CD14-positive monocyte (primary cell): ENCODE results near the gene DLGAP1. TPM values are rescaled to one million over a fixed set of nuclear protein-coding genes. Genes with fewer than 3 reads are reported as not detected.

Experiments used
- DNase-seq, 3 donors: peaks; one replicate each; pipeline ENCODE4 v3.0.0-alpha.2; 2011 to 2022
- H2AFZ ChIP-seq: 2 replicates; pipeline ENCODE4 v1.6.0; 2012; ENCODE audit warnings: mild to moderate bottlenecking, low read depth, low read length, inconsistent platforms; ENCODE audit not compliant: insufficient read depth, poor library complexity, severe bottlenecking
- H3K27ac ChIP-seq, 2 donors: 1 replicate in 1 of 2; 2 replicates in 1 of 2; pipeline ENCODE4 v1.5.1; 2012 to 2013; ENCODE audit warnings: low read length in 2 of 2, control low read depth in 1 of 2, inconsistent platforms in 1 of 2, low read depth in 1 of 2, mild to moderate bottlenecking in 1 of 2
- H3K27me3 ChIP-seq, 2 donors: one replicate each; pipeline versions ENCODE4 v1.6.0 to v1.6.1; 2011 to 2013; ENCODE audit warnings: low read length in 2 of 2; ENCODE audit not compliant: control insufficient read depth in 2 of 2, insufficient read depth in 2 of 2
- H3K36me3 ChIP-seq, 2 donors: replicated peaks in 1 of 2; 1 replicate in 1 of 2; 2 replicates in 1 of 2; pipeline versions ENCODE4 v1.5.1 to v1.6.1; 2012 to 2013; ENCODE audit warnings: low read length in 2 of 2, control low read depth in 1 of 2, inconsistent platforms in 1 of 2, mild to moderate bottlenecking in 1 of 2; ENCODE audit not compliant: insufficient read depth in 2 of 2, control insufficient read depth in 1 of 2
- H3K4me1 ChIP-seq, 2 donors: 1 replicate in 1 of 2; 2 replicates in 1 of 2; pipeline versions ENCODE4 v1.5.1 to v1.6.1; 2012 to 2013; ENCODE audit warnings: low read length in 2 of 2, control low read depth in 1 of 2, inconsistent platforms in 1 of 2, mild to moderate bottlenecking in 1 of 2, moderate library complexity in 1 of 2; ENCODE audit not compliant: insufficient read depth in 2 of 2, control insufficient read depth in 1 of 2
- H3K4me2 ChIP-seq: replicated peaks from 2 replicates; pipeline ENCODE3; 2012; ENCODE audit warnings: low read length, moderate library complexity, mild to moderate bottlenecking; ENCODE audit not compliant: poor library complexity, severe bottlenecking; ENCODE audit errors: extremely low read depth
- H3K4me3 ChIP-seq, 3 experiments: fragments of 200-600 bp in 1 of 3; sonication (generic) in 1 of 3; replicated peaks in 1 of 3; 1 replicate in 2 of 3; 2 replicates in 1 of 3; pipeline ENCODE4 v1.5.1; 2011 to 2013; ENCODE audit warnings: low read length in 3 of 3, mild to moderate bottlenecking in 3 of 3, control low read depth in 2 of 3, low read depth in 2 of 3, inconsistent platforms in 1 of 3, moderate library complexity in 1 of 3
- H3K79me2 ChIP-seq: 2 replicates; pipeline ENCODE4 v1.6.0; 2012; ENCODE audit warnings: mild to moderate bottlenecking, control low read depth, inconsistent platforms, low read length, moderate library complexity; ENCODE audit not compliant: insufficient read depth
- H3K9ac ChIP-seq: 2 replicates; pipeline ENCODE4 v1.6.0; 2017; ENCODE audit warnings: low read length, mild to moderate bottlenecking; ENCODE audit not compliant: insufficient read depth, poor library complexity, severe bottlenecking
- H3K9me3 ChIP-seq, 2 donors: replicated peaks in 1 of 2; 1 replicate in 1 of 2; 2 replicates in 1 of 2; pipeline versions ENCODE4 v1.5.1 to v1.6.1; 2012 to 2013; ENCODE audit warnings: low read length in 2 of 2, control low read depth in 1 of 2; ENCODE audit not compliant: control insufficient read depth in 1 of 2, insufficient read depth in 1 of 2
- H4K20me1 ChIP-seq: 2 replicates; pipeline ENCODE4 v1.6.0; 2012; ENCODE audit warnings: mild to moderate bottlenecking, low read length, control low read depth, moderate library complexity; ENCODE audit not compliant: insufficient read depth
- H3K27ac Mint-ChIP-seq, 7 donors: one replicate each; pipeline ENCODE4 v1.8.0; 2020; ENCODE audit warnings: mild to moderate bottlenecking in 7 of 7, mixed read lengths in 7 of 7, moderate library complexity in 6 of 7, inconsistent platforms in 2 of 7
- H3K27me3 Mint-ChIP-seq, 3 donors: one replicate each; pipeline ENCODE4 v1.8.0; 2021 to 2022; ENCODE audit warnings: low read depth in 3 of 3, mild to moderate bottlenecking in 3 of 3, mixed read lengths in 3 of 3, moderate library complexity in 3 of 3, inconsistent platforms in 1 of 3
- H3K36me3 Mint-ChIP-seq, 2 donors: one replicate each; pipeline ENCODE4 v1.8.0; 2020; ENCODE audit warnings: mixed read lengths in 2 of 2, inconsistent platforms in 1 of 2, mild to moderate bottlenecking in 1 of 2
- H3K4me1 Mint-ChIP-seq: one replicate; pipeline ENCODE4 v1.8.0; 2020; ENCODE audit warnings: mild to moderate bottlenecking, mixed read lengths
- H3K4me3 Mint-ChIP-seq, 2 donors: one replicate each; pipeline ENCODE4 v1.8.0; 2020; ENCODE audit warnings: mild to moderate bottlenecking in 2 of 2, mixed read lengths in 2 of 2, moderate library complexity in 1 of 2
- H3K9me3 Mint-ChIP-seq, 7 donors: one replicate each; pipeline ENCODE4 v1.8.0; 2020 to 2022; ENCODE audit warnings: mixed read lengths in 7 of 7, mild to moderate bottlenecking in 6 of 7, moderate library complexity in 6 of 7, inconsistent platforms in 2 of 7
- CTCF ChIP-seq: fragments of 200-600 bp; IDR thresholded peaks from one replicate; pipeline ENCODE4 v1.8.0; 2022; ENCODE audit warnings: antibody characterized with exemption, mild to moderate bottlenecking
- WGBS: methylation state at CpG from one replicate; pipeline ENCODE4 v1.1.5; 2013; ENCODE audit warnings: missing lambda C conversion rate; ENCODE audit not compliant: insufficient coverage; 5-methylcytosine and 5-hydroxymethylcytosine counted together
- intact Hi-C, 2 donors: fragments of 100-400 bp; cut with micrococcal nuclease; formaldehyde crosslinking; loops; one replicate each; pipeline versions ENCODE4 v1.15.0 to v1.15.1; 2023
- polyA plus RNA-seq, 3 donors: library from polyadenylated mRNA; depleted of rRNA in 1 of 3; unstranded in 2 of 3; stranded (reverse) in 1 of 3; fragments of 300-500 nt in 2 of 3; fragments of >200 nt in 1 of 3; fragmentation: Illumina TruSeq in 2 of 3; gene quantifications; 1 replicate in 2 of 3; 2 replicates in 1 of 3; pipeline ENCODE4 v1.2.3, GENCODE V29; 2012 to 2021

The DLGAP1 gene
- polyA plus RNA-seq, 3 donors = 0.09 to 0.42 TPM; not detected in 1

- intact Hi-C loops = no loop called here
- H3K36me3 ChIP-seq = no peaks in the 10 kb centered on the region
- H3K79me2 ChIP-seq = no peaks in the 10 kb centered on the region
- Mint-ChIP-seq H3K9me3 (peaks cover 2 to 12% (median 5%) of the 10 kb centered on the region in 7 donors), H3K4me1 (no peaks in the 10 kb centered on the region), H3K27me3 (peaks cover 0 to 5% (median 0%) of the 10 kb centered on the region in 3 donors), H3K4me3 (no peak overlapping the region), H3K27ac (peak overlapping the region in 1 of 7 donors; percentile 67), H3K36me3 (no peaks in the 10 kb centered on the region)
- H4K20me1 ChIP-seq = no peaks in the 10 kb centered on the region
- peaks cover 0 to 8% of the 10 kb centered on the region in 2 donors for H3K9me3 ChIP-seq
- no peak overlapping the region for H3K27ac ChIP-seq
- H3K9ac ChIP-seq = no peak overlapping the region
- no peaks in the 10 kb centered on the region for H3K4me1 ChIP-seq
- TF ChIP-seq CTCF = no peak
- H3K4me2 ChIP-seq = no peak overlapping the region
- H2AFZ ChIP-seq = no peak overlapping the region
- no peak for DNase-seq
- H3K4me3 ChIP-seq = no peak overlapping the region
- no peaks in the 10 kb centered on the region for H3K27me3 ChIP-seq
- 100% methylated on average over 1 of the region's 5 CpGs for WGBS
Observed at GRCh38 chr18:4020026-4020425, 435.1 kb downstream of the DLGAP1 start.

- H3K9me3 ChIP-seq = peaks cover 0 to 8% of the 10 kb centered on the region in 2 donors
- H3K27ac ChIP-seq = no peak overlapping the region
- H4K20me1 ChIP-seq = no peaks in the 10 kb centered on the region
- H3K4me1 ChIP-seq = no peaks in the 10 kb centered on the region
- H3K9ac ChIP-seq = no peak overlapping the region
- no peaks in the 10 kb centered on the region for H3K36me3 ChIP-seq
- peak in 1 of 3 donors; percentile 1 for DNase-seq
- no peak overlapping the region for H3K4me3 Mint-ChIP-seq
- TF ChIP-seq CTCF = peak; percentile 24
- WGBS = no CpG with 5 or more reads among the region's 3 CpGs
- no peaks in the 10 kb centered on the region for H3K27me3 ChIP-seq
- intact Hi-C loops = no loop called here
- no peak overlapping the region for H3K27ac Mint-ChIP-seq
- H3K4me1 Mint-ChIP-seq = no peaks in the 10 kb centered on the region
- no peak overlapping the region for H3K4me2 ChIP-seq
- peaks cover 2 to 12% (median 5%) of the 10 kb centered on the region in 7 donors for H3K9me3 Mint-ChIP-seq
- H3K4me3 ChIP-seq = no peak overlapping the region
- no peaks in the 10 kb centered on the region for H3K36me3 Mint-ChIP-seq
- peaks cover 0 to 8% (median 0%) of the 10 kb centered on the region in 3 donors for H3K27me3 Mint-ChIP-seq
- H3K79me2 ChIP-seq = no peaks in the 10 kb centered on the region
- no peak overlapping the region for H2AFZ ChIP-seq
Observed at GRCh38 chr18:4017480-4017879, 437.6 kb downstream of the DLGAP1 start.
